Measurements from ENCODE around the gene TNFRSF4. TPM values are rescaled to one million over a fixed set of nuclear protein-coding genes. Genes with fewer than 3 reads are reported as not detected.

TNFRSF4 gene
- total RNA-seq, 1 experiment from 2014 or later: not detected

GRCh38 chr1:1227386-1227785 lies 13.4 kb upstream of the TNFRSF4 start:
- Histone ChIP-seq H3K9me3 (ENCODE audit: low read length) (no peaks in the 10 kb centered on the region), H3K36me3 (ENCODE audit: insufficient read depth, low read length) (peaks cover 6% of the 10 kb centered on the region; the same call in 1 of the 2 replicates), H3K4me1 (ENCODE audit: low read length) (peaks cover 9% of the 10 kb centered on the region), H3K4me2 (ENCODE audit: low read depth, low read length, poor library complexity, severe bottlenecking) (no peak overlapping the region), H3K9ac (ENCODE audit: low read length) (no peak overlapping the region), H3K27me3 (ENCODE audit: low read length) (no peaks in the 10 kb centered on the region), H3K4me3 (ENCODE audit: low read length) (no peak overlapping the region), H4K20me1 (ENCODE audit: insufficient read depth, low read depth, low read length) (peaks cover 18% of the 10 kb centered on the region; the same call in 1 of the 2 replicates), H3K9me2 (replicated peaks; ENCODE audit: insufficient read depth, low read length) (no peaks in the 10 kb centered on the region), H2AFZ (ENCODE audit: low read length) (no peak overlapping the region), H3K79me2 (ENCODE audit: low read length) (peaks cover 45% of the 10 kb centered on the region), H3K27ac (ENCODE audit: low read length) (no peak overlapping the region)
- no peak for DNase-seq

GRCh38 chr1:1226566-1227362 lies 12.8 kb upstream of the TNFRSF4 start:
- Histone ChIP-seq H2AFZ (ENCODE audit: low read length) (no peak overlapping the region), H3K4me2 (ENCODE audit: low read depth, low read length, poor library complexity, severe bottlenecking) (no peak overlapping the region), H3K4me3 (ENCODE audit: low read length) (no peak overlapping the region), H3K79me2 (ENCODE audit: low read length) (peaks cover 45% of the 10 kb centered on the region), H3K27me3 (ENCODE audit: low read length) (no peaks in the 10 kb centered on the region), H4K20me1 (ENCODE audit: insufficient read depth, low read depth, low read length) (peaks cover 18% of the 10 kb centered on the region; the same call in 1 of the 2 replicates), H3K9ac (ENCODE audit: low read length) (no peak overlapping the region), H3K4me1 (ENCODE audit: low read length) (peaks cover 9% of the 10 kb centered on the region), H3K9me2 (replicated peaks; ENCODE audit: insufficient read depth, low read length) (no peaks in the 10 kb centered on the region), H3K9me3 (ENCODE audit: low read length) (no peaks in the 10 kb centered on the region), H3K27ac (ENCODE audit: low read length) (no peak overlapping the region), H3K36me3 (ENCODE audit: insufficient read depth, low read length) (peaks cover 6% of the 10 kb centered on the region; the same call in 1 of the 2 replicates)
- no peak for DNase-seq

- Histone ChIP-seq H3K9ac (ENCODE audit: low read length) (no peak overlapping the region), H3K4me2 (ENCODE audit: low read depth, low read length, poor library complexity, severe bottlenecking) (no peak overlapping the region), H3K79me2 (ENCODE audit: low read length) (peaks cover 38% of the 10 kb centered on the region), H3K4me3 (ENCODE audit: low read length) (no peak overlapping the region), H2AFZ (ENCODE audit: low read length) (no peak overlapping the region), H3K9me3 (ENCODE audit: low read length) (no peaks in the 10 kb centered on the region), H3K36me3 (ENCODE audit: insufficient read depth, low read length) (peaks cover 6% of the 10 kb centered on the region; the same call in 1 of the 2 replicates), H3K27me3 (ENCODE audit: low read length) (no peaks in the 10 kb centered on the region), H3K27ac (ENCODE audit: low read length) (no peak overlapping the region), H3K9me2 (replicated peaks; ENCODE audit: insufficient read depth, low read length) (no peaks in the 10 kb centered on the region), H3K4me1 (ENCODE audit: low read length) (peaks cover 9% of the 10 kb centered on the region), H4K20me1 (ENCODE audit: insufficient read depth, low read depth, low read length) (peaks cover 23% of the 10 kb centered on the region; the same call in 1 of the 2 replicates)
- DNase-seq: no peak
These were observed 12.0 kb upstream of the TNFRSF4 start for GRCh38 chr1:1225913-1226312.

GRCh38 chr1:1225238-1225845 lies 11.4 kb upstream of the TNFRSF4 start:
- DNase-seq: no peak
- Histone ChIP-seq H3K27ac (ENCODE audit: low read length) (no peak overlapping the region), H4K20me1 (ENCODE audit: insufficient read depth, low read depth, low read length) (peaks cover 23% of the 10 kb centered on the region; the same call in 1 of the 2 replicates), H3K4me3 (ENCODE audit: low read length) (no peak overlapping the region), H3K9me2 (replicated peaks; ENCODE audit: insufficient read depth, low read length) (no peaks in the 10 kb centered on the region), H3K4me2 (ENCODE audit: low read depth, low read length, poor library complexity, severe bottlenecking) (no peak overlapping the region), H3K36me3 (ENCODE audit: insufficient read depth, low read length) (peaks cover 6% of the 10 kb centered on the region; the same call in 1 of the 2 replicates), H3K79me2 (ENCODE audit: low read length) (peaks cover 32% of the 10 kb centered on the region), H3K27me3 (ENCODE audit: low read length) (no peaks in the 10 kb centered on the region), H3K9ac (ENCODE audit: low read length) (no peak overlapping the region), H3K4me1 (ENCODE audit: low read length) (peaks cover 4% of the 10 kb centered on the region), H3K9me3 (ENCODE audit: low read length) (no peaks in the 10 kb centered on the region), H2AFZ (ENCODE audit: low read length) (no peak overlapping the region)

- Histone ChIP-seq H3K4me3 (ENCODE audit: low read length) (no peak overlapping the region), H3K9me3 (ENCODE audit: low read length) (no peaks in the 10 kb centered on the region), H3K27me3 (ENCODE audit: low read length) (no peaks in the 10 kb centered on the region), H3K4me1 (ENCODE audit: low read length) (no peaks in the 10 kb centered on the region), H3K9ac (ENCODE audit: low read length) (no peak overlapping the region), H3K27ac (ENCODE audit: low read length) (no peak overlapping the region), H4K20me1 (ENCODE audit: insufficient read depth, low read depth, low read length) (peaks cover 15% of the 10 kb centered on the region; the same call in 1 of the 2 replicates), H3K4me2 (ENCODE audit: low read depth, low read length, poor library complexity, severe bottlenecking) (no peak overlapping the region), H3K79me2 (ENCODE audit: low read length) (peaks cover 18% of the 10 kb centered on the region), H2AFZ (ENCODE audit: low read length) (no peak overlapping the region), H3K9me2 (replicated peaks; ENCODE audit: insufficient read depth, low read length) (no peaks in the 10 kb centered on the region), H3K36me3 (ENCODE audit: insufficient read depth, low read length) (0 out of 2 replicates have a peak, but pooled peaks cover 3% of the 10 kb centered on the region)
- no peak for DNase-seq
These were observed 9.9 kb upstream of the TNFRSF4 start for GRCh38 chr1:1223891-1224290.

- no peak for DNase-seq
- no peak overlapping the region for H3K9ac ChIP-seq (ENCODE audit: low read length)
- no peak overlapping the region for H2AFZ ChIP-seq (ENCODE audit: low read length)
- no peaks in the 10 kb centered on the region for H3K9me2 ChIP-seq (replicated peaks; ENCODE audit: insufficient read depth, low read length)
- no peak overlapping the region for H3K27ac ChIP-seq (ENCODE audit: low read length)
- peaks cover 12% of the 10 kb centered on the region for H3K79me2 ChIP-seq (ENCODE audit: low read length)
- H4K20me1 ChIP-seq (ENCODE audit: insufficient read depth, low read depth, low read length): 0 out of 2 replicates have a peak, but pooled peaks cover 10% of the 10 kb centered on the region
- H3K4me1 ChIP-seq (ENCODE audit: low read length): no peaks in the 10 kb centered on the region
- H3K36me3 ChIP-seq (ENCODE audit: insufficient read depth, low read length): 0 out of 2 replicates have a peak, but pooled peaks cover under 1% of the 10 kb centered on the region
- no peaks in the 10 kb centered on the region for H3K27me3 ChIP-seq (ENCODE audit: low read length)
- H3K4me3 ChIP-seq (ENCODE audit: low read length): no peak overlapping the region
- H3K9me3 ChIP-seq (ENCODE audit: low read length): no peaks in the 10 kb centered on the region
- H3K4me2 ChIP-seq (ENCODE audit: low read depth, low read length, poor library complexity, severe bottlenecking): no peak overlapping the region
These were observed 9.4 kb upstream of the TNFRSF4 start for GRCh38 chr1:1223321-1223720.

GRCh38 chr1:1222575-1223225 lies 8.7 kb upstream of the TNFRSF4 start:
- no peak for DNase-seq
- Histone ChIP-seq H3K79me2 (ENCODE audit: low read length) (peaks cover 8% of the 10 kb centered on the region; the same call in 1 of the 2 replicates), H3K4me3 (ENCODE audit: low read length) (no peak overlapping the region), H4K20me1 (ENCODE audit: insufficient read depth, low read depth, low read length) (0 out of 2 replicates have a peak, but pooled peaks cover 10% of the 10 kb centered on the region), H3K4me1 (ENCODE audit: low read length) (no peaks in the 10 kb centered on the region), H3K9ac (ENCODE audit: low read length) (no peak overlapping the region), H2AFZ (ENCODE audit: low read length) (no peak overlapping the region), H3K36me3 (ENCODE audit: insufficient read depth, low read length) (no peaks in the 10 kb centered on the region), H3K9me3 (ENCODE audit: low read length) (no peaks in the 10 kb centered on the region), H3K27ac (ENCODE audit: low read length) (no peak overlapping the region), H3K9me2 (replicated peaks; ENCODE audit: insufficient read depth, low read length) (no peaks in the 10 kb centered on the region), H3K4me2 (ENCODE audit: low read depth, low read length, poor library complexity, severe bottlenecking) (no peak overlapping the region), H3K27me3 (ENCODE audit: low read length) (no peaks in the 10 kb centered on the region)

Measured in Karpas-422 (cell line).